Mesangial cell (primary cell): ENCODE results near the gene EXPH5. TPM values are rescaled to one million over a fixed set of nuclear protein-coding genes. Genes with fewer than 3 reads are reported as not detected.

Experiments
- total RNA-seq: library from RNA; depleted of rRNA; stranded (reverse); fragments of >200 nt; gene quantifications from 2 replicates; pipeline ENCODE4 v1.2.3, GENCODE V29; 2015

Gene EXPH5, protein sequence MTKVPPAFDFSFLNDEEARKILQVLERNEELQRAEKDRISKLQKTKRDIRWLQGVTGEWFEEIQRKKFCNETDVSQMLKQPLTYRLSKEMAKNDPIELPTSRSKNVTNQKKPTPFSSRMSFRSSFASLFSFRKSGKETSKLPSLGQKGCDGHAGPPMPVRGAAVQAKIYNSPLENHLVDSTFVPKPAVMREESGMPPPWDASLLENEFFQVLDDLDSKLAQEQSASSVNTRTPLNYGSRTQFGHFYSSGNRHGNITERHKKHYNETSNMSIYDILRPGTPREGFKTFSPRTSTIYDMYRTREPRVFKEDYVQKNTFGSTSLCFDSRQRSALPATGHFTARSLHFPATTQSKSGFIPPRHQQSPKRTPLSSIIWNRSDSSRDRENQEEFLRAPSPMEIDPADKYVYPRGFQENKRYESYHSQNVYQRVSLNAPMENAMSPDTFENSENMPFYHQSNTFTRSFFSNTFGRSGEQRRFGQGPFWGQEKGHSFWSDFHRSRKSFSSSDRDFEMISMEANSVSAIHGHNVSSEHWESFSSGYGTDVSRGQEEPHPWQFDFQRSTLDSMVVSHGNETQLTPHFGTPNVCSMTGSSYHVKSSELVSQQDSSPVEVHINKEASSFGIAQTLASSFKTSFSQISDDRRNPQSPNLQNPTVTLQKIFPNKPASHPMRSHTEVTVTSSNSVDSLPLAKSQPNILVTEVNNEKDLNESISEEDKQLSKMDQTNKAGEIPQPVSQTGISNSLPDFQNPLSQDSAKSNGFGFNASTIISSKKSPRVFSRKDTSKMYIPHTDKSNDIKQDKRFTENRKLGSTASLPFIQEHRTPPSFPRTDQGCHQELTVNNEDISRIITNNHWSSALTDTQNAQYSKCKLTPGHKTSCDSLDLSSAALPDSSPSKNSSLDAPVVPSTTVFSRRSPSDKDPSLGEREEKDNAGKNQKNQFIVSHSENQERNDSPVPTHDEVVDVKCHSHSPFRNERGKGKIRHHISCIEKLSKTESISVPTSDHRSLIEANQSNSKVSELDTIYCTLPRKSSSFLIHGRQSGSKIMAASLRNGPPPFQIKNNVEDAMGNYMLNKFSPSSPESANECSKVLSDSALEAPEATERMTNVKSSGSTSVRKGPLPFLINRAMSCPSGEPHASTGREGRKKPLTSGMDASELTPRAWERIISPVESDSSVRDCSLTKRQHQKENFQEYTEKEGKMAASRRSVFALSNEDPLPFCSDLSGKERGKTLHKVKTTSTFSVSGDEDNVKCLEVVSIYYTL (N-terminal part only)
- total RNA-seq = 3.9 and 4.4 TPM in 2 replicates

DNA sequence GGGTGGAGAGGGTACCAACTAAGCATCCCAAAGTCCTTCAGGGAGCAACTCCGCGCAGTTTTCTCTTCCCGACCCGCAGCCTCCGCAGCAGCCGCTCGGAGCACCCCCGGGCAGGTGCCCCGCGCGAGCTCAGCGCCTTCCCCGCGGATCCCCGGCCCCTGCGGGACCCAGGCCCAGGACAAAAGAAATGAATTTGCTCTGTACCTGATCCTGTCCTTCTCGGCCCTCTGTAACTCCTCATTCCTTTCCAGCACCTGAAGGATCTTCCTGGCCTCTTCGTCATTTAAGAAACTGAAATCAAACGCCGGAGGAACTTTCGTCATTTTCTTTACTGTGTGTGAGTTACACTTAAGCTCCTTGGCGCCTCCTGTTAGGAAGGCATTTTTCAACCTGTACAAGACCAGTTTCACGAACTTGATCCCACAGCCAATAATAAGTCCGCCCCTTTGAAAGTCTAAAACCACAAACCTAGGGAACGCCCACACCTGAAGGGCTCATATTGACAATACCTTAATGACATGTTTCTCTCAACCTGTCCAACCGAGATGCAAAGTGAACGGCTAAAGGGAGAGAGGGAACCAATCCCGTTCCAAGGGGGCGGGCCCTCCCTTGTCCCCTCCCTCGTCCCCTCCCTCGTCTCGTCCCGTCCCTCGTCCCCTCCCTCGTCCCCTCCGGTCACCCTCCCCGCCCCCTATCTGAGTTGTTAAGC lies at the start of gene EXPH5:
TSS of gene EXPH5 (minus strand) at position 555 of the 709 bp plus-strand sequence. CDS start at position 323, 232 bp downstream.

DNA sequence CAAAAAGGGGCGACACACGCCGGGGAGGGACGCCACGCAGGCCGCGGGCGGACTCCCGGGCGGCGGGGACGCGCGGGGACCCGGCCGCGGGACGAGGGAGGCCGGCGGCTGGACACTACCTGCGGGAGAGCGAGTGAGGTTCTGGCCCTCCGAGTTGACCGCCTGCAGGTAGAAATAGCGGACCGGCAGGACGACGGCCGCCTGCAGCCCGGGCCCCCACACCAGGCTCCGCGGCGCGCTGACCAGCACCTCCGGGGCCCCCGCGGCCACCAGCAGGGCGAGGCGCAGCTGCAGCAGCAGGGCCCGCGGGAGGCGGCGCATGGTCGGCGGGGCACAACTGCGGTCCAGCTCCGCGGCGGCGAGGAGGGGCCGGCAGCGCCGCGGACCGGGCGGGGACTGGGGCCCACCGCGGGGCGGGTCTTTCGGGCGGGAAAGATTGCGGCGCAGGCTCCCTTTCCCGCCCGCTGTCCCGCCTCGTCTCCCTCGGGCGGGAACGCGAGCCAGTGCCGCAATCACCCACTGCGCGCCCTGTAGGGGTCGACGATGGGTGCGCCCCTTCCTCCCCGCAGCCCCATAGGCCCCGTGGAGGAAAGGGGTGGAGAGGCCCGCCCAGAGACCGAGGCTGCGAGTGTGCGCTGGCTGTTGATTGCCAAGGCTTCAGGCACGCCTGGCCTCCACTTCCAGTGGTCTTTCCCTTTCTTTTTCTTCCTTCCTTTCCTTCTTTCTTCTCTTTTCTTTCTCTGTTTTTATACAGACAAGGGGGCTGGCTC lies 95.3 kb downstream of the EXPH5 start, which contains the start of gene POGLUT3:
TSS of gene POGLUT3 (minus strand) at position 339 of the 770 bp plus-strand sequence. CDS start at position 321, 18 bp downstream.

DNA sequence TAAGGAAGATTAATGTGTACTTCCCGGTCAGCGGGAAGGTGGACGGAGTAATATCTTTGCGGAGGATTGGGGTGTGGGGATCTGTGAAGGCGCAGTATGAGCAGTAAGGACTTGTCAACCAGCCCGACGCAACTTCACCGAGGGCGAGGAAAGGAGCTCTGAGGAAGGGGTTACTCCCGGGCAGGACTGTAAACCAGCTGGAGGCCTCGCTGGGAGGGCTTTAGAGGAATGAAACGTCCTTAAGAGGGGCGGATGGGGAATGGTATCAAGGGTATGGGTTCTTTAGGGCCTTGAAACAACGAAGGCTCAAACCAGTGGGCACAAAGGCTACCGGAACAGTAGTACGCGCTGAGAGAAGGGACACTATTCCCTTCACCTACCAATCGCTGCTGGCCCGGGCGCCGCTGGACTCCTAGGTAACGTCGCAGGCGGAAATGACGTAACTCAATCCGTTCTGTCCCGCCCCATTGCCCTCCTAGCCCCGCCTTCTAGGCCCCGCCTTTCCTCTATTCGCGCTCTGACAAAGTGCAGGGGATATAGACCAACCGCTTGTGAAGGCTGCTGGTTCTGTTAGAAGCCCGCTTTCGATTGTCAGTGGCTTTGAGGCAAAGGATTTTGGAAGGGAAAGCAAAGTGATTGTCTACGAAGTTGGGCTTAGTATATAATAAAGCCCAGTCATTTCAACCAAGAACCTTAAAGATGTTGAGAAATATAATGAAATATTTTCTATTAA lies 126.3 kb downstream of the EXPH5 start, which contains the start of gene C11orf65:
TSS of gene C11orf65 (minus strand) at position 439 of the 733 bp plus-strand sequence. CDS start 5,970 bp downstream, outside the sequence.

Other genes starting within 250 kb of the EXPH5 start
- gene C11orf65, start 126.2 kb downstream of the EXPH5 start, total RNA-seq = 0.13 and 1.6 TPM in 2 replicates
- 17.4 and 27.2 TPM in 2 replicates for gene POGLUT3, start 95.4 kb downstream of the EXPH5 start, total RNA-seq
- 7.2 and 21.3 TPM in 2 replicates for gene DDX10, start 71.3 kb upstream of the EXPH5 start, total RNA-seq